ENCODE results near the gene SSBP3.

- TF ChIP-seq, protein P1, sequence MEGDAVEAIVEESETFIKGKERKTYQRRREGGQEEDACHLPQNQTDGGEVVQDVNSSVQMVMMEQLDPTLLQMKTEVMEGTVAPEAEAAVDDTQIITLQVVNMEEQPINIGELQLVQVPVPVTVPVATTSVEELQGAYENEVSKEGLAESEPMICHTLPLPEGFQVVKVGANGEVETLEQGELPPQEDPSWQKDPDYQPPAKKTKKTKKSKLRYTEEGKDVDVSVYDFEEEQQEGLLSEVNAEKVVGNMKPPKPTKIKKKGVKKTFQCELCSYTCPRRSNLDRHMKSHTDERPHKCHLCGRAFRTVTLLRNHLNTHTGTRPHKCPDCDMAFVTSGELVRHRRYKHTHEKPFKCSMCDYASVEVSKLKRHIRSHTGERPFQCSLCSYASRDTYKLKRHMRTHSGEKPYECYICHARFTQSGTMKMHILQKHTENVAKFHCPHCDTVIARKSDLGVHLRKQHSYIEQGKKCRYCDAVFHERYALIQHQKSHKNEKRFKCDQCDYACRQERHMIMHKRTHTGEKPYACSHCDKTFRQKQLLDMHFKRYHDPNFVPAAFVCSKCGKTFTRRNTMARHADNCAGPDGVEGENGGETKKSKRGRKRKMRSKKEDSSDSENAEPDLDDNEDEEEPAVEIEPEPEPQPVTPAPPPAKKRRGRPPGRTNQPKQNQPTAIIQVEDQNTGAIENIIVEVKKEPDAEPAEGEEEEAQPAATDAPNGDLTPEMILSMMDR (IDR thresholded peaks at IDR 0.05), result no peak
- TF ChIP-seq POLR2A (IDR thresholded peaks at IDR 0.05), result no peak
These were observed 38.6 kb downstream of the SSBP3 start for GRCh38 chr1:54367613-54368012.

Measured in body of pancreas (tissue), 4 donors.